HG03175 (cell line): Measurements from ENCODE around the gene POLE3.
A peak's percentile ranks its signal among the peaks of the same experiment; 100 is the strongest.
"Not testable (repeated sequence)": the region's sequence is repeated elsewhere in the genome, so short reads cannot be mapped to it uniquely, and the experiment has no call there.

Experiments
- ATAC-seq: cut with Tn5 transposase; IDR thresholded peaks from one replicate; pipeline ENCODE4 v1.9.1; 2021; ENCODE audit warnings: mild to moderate bottlenecking, moderate library complexity; ENCODE audit not compliant: unreplicated experiment

POLE3 gene

DNA sequence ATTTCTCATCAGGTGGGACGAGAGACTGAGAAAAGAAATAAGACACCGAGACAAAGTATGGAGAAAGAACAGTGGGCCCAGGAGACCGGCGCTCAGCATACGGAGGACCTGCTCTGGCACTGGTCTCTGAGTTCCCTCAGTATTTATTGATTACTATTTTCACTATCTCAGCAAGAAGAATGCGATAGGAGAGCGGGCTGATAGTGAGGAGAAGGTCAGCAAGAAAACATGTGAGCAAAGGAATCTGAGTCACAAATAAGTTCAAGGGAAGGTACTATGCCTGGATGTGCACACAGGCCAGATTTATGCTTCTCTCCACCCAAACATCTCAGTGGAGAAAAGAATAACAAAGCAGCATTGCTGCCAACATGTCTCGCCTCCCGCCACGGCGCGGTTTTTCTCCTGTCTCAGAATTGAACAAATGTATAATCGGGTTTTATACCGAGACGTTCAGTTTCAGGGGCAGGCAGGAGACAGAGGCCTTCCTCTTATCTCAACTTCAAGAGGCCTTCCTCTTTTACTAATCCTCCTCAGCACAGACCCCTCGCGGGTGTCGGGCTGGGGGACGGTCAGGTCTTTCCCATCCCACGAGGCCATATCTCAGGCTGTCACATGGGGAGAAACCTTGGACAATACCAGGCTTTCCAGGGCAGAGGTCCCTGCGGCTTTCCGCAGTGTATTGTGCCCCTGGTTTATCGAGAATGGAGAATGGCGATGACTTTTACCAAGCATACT, 31.2 kb downstream of the POLE3 start:
- ATAC-seq: not testable (repeated sequence)

DNA sequence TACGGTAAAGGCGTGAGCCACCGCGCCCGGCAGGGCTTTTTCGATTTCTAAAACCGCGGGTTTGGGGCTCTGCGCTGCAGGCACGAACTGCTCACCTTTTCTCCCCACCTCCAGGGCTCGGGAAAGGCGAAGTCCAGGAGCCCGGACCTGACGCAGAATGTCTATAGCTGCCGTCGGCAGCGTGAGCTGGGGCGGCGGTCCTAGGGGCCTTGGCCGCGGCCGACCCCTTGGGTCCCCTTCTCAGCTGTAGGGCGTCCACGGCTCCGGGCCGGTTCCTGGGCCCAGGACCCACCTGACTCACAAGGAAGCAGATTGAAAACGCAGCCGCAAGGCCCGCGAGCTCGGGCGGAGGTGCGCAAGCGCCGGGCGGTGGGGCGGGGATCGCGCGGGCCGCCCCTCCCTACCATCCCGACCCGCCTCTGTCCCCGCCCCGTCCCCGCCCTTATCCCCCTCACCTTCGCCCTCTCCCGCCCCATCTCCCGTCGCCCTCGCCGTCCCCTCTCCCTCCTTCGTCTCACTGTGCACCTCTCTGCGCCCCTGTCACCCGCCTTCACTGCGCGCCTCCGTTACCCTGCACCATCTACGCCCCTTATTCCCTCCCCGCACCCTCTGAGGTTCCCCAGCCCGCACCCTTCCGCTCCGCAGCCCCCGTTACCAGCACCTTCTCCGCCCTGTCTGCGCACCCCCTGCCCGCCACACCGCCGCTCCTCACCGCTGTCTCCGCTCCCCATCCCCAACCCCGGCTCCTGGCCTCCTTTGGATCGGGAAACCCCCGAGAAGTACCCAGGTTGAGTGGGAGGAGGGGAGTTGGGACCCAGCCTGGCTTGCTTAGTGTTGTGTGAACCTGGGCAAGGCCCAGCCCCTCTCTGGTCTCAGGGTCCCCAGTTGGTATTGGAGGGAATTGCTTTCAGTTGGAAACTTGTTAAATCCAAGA, 33.6 kb downstream of the POLE3 start, which contains the start of gene HDHD3:
Gene HDHD3, minus strand, starts transcription at position 353 of the 934 bp plus-strand sequence. CDS start 2,632 bp downstream, outside the sequence.
- ATAC-seq: peak; percentile 86

DNA sequence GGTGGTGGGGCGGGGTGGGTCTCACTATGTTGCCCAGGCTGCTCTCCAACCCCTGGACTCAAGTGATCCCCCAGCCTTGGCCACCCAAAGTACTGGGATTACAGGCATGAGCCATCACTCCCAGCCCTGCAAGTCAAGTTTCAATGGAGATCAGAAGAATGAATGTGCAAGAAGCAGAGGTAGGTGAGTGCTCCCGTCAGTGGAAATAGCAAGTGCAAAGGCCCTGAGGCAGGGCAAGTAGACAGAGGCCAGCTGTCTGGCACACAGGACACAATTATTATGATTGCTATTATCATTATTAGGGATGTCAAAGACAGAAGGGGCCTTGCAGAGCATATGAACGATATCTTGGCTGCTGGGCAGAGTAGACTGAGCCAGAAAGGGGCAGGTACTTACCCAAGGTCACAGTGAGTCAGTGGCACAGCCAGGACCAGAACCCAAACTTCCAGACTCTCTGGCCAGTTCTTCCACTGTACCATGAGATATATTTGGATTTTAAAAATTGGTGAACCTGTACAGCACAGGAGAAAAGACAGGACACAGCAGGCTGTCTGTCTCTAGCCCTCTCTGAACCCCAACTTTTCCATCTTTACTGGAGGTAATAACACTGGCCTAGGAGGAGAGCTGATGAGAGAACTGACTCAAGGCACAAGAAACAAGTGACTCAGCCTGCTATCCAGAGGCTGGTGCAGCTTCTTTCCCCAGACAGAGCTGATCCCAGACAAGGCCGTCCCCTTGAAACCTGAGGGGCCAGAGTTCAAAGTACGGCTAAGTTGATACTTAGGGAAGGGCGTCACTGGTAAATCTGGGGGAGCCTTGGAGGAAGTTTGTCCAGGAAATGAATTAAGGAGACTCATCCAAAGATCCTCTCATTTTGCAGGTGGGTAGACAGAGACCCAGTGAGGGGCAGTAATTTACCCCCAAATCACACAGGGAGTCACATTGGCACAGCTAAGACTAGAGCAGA, 35.1 kb downstream of the POLE3 start:
- no peak for ATAC-seq

- no peak for ATAC-seq
Observed at GRCh38 chr9:113373676-113374392, 36.6 kb downstream of the POLE3 start.

GRCh38 chr9:113373256-113373655, 37.2 kb downstream of the POLE3 start:
- ATAC-seq: no peak

DNA sequence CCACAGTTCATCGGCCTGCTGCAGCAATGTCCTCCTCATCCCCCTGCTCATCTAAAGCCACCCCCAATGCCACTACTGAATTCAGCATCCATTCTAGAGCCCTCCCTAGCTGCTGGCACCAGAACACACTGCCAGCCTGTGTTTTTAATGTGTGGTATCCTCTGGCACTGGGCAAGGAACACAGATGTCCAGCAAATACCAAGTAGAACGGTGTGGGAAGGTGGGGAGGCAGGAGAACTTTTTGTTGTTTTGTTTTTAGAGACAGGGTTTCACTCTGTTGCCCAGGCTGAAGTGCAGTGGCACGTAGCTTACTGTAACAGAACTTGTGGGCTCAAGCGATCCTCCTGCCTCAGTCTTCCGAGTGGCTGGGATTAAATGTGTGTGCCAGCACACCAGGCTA, 38.4 kb downstream of the POLE3 start:
- no peak for ATAC-seq

GRCh38 chr9:113370806-113371325, 39.6 kb downstream of the POLE3 start:
- ATAC-seq: no peak

GRCh38 chr9:113369855-113370140, 40.7 kb downstream of the POLE3 start:
- no peak for ATAC-seq

DNA sequence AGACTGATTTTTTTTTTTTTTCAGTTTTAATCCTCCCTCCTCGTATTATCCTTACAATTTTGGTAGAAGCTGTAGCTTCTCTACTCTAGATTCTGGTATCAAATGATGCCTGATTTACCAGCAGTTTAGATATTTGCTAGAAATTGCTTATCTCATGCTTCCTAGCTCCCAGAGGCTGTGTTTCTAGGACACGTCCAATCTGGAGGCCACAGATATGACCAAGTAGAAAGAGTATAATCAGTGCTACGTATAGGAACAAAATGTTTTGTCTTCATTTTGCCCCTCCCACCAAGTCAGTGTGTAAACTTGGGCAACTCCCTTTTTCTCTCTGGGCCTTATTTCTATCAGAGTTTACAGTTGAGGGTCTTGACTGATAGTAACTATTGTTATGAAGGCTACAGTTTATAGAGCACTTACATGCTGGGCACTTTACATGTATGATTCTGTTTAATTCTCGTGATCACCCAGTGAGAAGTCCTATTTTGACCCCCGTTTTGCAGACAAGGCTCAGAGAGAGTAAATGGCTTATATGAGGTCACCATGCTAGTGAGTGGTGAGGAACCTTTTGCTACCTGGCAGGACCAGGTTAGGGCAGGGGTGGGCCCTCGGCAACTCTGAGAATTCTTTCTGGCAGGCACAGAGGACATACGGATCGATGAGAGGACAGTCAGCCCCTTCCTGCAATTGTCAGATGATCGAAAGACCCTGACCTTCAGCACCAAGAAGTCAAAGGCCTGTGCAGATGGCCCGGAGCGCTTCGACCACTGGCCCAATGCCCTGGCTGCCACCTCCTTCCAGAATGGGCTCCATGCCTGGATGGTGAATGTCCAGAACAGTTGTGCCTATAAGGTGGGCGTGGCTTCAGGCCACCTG, 41.3 kb downstream of the POLE3 start:
- ATAC-seq: no peak

GRCh38 chr9:113368348-113368981, 42.0 kb downstream of the POLE3 start:
- ATAC-seq: no peak

- not testable (repeated sequence) for ATAC-seq
Observed at GRCh38 chr9:113365652-113366051, 44.8 kb downstream of the POLE3 start.

DNA sequence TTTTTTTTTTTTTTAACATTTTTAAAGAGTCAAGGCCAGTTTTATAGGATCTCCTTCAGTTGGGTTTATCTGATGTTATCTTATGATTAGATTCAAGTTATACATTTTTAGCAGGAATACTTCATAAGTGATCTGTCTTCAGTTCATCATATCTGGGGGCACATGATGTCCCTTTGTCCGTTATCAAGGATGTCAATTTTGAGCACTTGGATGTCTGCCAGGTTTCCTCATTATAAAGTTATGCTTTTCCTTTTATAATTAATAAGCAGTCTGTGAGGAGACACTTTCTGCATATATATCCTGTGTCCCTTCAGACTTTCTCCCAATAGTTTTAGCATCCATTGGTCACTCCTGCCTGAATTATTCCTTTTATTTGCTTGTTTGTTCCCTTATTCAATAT, 45.5 kb downstream of the POLE3 start:
- ATAC-seq: no peak

GRCh38 chr9:113363336-113363735, 47.1 kb downstream of the POLE3 start:
- no peak for ATAC-seq

- no peak for ATAC-seq
Observed at GRCh38 chr9:113361304-113362018, 49.0 kb downstream of the POLE3 start.

- ATAC-seq: no peak
Observed at GRCh38 chr9:113360242-113360842, 50.1 kb downstream of the POLE3 start.

DNA sequence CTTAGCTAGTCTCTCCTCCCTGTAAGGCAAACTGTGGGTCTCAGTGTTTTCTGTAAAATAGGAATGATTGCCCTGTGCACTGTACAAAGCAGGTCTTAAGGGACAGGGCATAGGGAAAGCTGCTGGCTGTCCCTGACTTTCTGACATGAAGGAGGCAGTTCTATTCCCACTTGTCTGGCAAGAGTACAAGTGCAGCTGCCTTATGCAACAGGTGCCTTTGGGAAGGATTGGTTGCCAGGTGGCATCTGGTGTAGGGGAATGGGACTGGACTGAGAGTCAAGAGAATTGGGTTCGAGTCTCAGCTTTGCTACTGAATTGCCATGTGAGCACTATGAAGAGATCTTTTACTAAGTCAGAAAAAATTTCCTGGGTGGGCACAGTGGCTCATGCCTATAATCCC, 51.1 kb downstream of the POLE3 start:
- no peak for ATAC-seq
